ENCODE results near the gene COL4A1.
A peak's percentile ranks its signal among the peaks of the same experiment; 100 is the strongest.

The COL4A1 gene

DNA sequence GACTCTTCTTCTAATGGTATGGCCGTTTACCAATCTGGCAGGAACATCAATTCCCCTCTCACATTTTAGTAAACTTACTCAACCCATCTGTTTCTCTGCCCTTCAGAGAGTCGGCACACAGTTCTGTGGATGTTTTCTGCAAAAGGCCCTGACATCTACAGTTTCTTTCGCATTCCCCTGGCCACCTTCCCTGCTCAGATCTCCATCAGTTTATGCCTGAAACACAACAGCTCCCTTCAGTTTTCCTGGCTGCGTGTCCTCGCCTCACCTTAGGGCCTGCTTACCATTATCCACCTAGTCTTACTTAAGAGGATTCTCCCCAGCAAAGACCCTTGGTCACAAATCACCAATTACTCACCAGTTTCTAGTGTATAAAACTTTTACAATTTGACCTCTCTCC, 25.2 kb downstream of the COL4A1 start:
- no peaks in the 10 kb centered on the region for H3K9me3 ChIP-seq (ENCODE audit: control insufficient read depth in 2 of 2, low read length in 2 of 2)
- H3K4me3 ChIP-seq (ENCODE audit: low read length in 2 of 2), result peak overlapping the region in 1 of 2 donors; percentile 40
- H3K27ac ChIP-seq (ENCODE audit: low read length), result peak overlapping the region; percentile 13
- no peaks in the 10 kb centered on the region for H3K27me3 ChIP-seq (ENCODE audit: control insufficient read depth in 1 of 2, insufficient read depth in 2 of 2, low read length in 2 of 2)
- H3K4me1 ChIP-seq (ENCODE audit: control insufficient read depth, insufficient read depth, low read length), result peaks cover 56% of the 10 kb centered on the region
- H3K9ac ChIP-seq (ENCODE audit: low read length in 2 of 2), result no peak overlapping the region
- peaks cover 0 to 8% of the 10 kb centered on the region in 2 donors for H3K36me3 ChIP-seq (ENCODE audit: control insufficient read depth in 2 of 2, insufficient read depth in 2 of 2, low read length in 2 of 2)

DNA sequence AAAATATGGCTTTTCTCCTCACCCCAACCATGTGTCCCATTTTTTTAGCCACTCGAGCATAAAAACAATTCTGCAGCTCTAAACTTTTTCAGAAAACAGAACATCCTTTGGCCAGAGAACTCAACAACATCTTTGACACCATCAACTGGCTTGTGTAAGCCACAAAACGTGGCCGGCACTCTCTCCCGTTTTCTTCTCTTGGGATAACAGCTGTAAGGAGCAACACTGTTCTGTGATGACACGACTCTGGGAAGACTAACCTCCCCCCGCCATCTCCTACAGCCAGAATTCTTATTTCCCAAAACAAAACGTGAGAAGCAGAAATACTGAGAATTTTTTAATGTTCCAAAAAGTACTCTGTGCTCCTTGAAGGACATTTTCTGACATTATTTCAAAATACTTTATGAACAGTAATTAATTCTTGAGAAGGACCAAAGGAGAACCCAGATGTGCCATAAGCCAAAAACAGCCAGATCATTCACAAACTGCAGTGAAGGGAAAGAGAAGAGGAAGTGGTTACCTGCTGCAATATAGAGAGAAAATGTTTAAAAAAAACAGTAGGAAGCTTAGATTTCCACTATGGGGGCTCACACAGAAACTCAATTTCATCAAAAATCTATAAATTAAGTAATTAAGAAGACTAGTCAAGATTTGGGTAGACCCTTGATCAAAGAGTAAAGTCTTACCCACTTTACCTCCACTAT, 25.8 kb downstream of the COL4A1 start:
- Histone ChIP-seq H3K4me1 (ENCODE audit: control insufficient read depth, insufficient read depth, low read length) (peaks cover 54% of the 10 kb centered on the region), H3K27me3 (ENCODE audit: control insufficient read depth in 1 of 2, insufficient read depth in 2 of 2, low read length in 2 of 2) (no peaks in the 10 kb centered on the region), H3K9ac (ENCODE audit: low read length in 2 of 2) (no peak overlapping the region), H3K4me3 (ENCODE audit: low read length in 2 of 2) (no peak overlapping the region), H3K36me3 (ENCODE audit: control insufficient read depth in 2 of 2, insufficient read depth in 2 of 2, low read length in 2 of 2) (peaks cover 0 to 8% of the 10 kb centered on the region in 2 donors), H3K27ac (ENCODE audit: low read length) (peak overlapping the region; percentile 13), H3K9me3 (ENCODE audit: control insufficient read depth in 2 of 2, low read length in 2 of 2) (no peaks in the 10 kb centered on the region)

- Histone ChIP-seq H3K4me3 (ENCODE audit: low read length in 2 of 2) (no peak overlapping the region), H3K9me3 (ENCODE audit: control insufficient read depth in 2 of 2, low read length in 2 of 2) (no peaks in the 10 kb centered on the region), H3K27ac (ENCODE audit: low read length) (peak overlapping the region; percentile 13), H3K9ac (ENCODE audit: low read length in 2 of 2) (no peak overlapping the region), H3K36me3 (ENCODE audit: control insufficient read depth in 2 of 2, insufficient read depth in 2 of 2, low read length in 2 of 2) (peaks cover 0 to 7% of the 10 kb centered on the region in 2 donors), H3K27me3 (ENCODE audit: control insufficient read depth in 1 of 2, insufficient read depth in 2 of 2, low read length in 2 of 2) (no peaks in the 10 kb centered on the region), H3K4me1 (ENCODE audit: control insufficient read depth, insufficient read depth, low read length) (peaks cover 53% of the 10 kb centered on the region)
Observed at GRCh38 chr13:110280231-110280813, 26.6 kb downstream of the COL4A1 start.

DNA sequence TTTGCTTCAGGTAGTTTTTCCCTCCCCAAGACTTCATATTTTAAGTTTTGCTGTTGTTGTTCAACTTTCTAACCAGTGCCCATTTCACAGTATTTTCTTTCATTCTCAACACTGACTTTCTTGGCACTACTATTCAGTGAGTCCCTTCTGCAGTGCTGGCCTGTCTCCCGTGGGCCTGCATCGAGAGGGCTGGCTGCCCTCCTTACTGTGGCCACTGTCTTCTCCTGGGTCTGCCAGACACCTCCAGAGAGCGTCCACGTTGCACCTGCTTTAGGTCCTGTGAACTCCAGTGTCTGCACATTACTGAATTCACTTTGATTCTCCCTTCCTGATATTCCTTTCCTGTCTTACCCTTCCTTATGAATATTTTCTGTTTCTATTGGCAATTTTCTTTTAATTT, 27.3 kb downstream of the COL4A1 start:
- peaks cover 0 to 5% of the 10 kb centered on the region in 2 donors for H3K36me3 ChIP-seq (ENCODE audit: control insufficient read depth in 2 of 2, insufficient read depth in 2 of 2, low read length in 2 of 2)
- no peaks in the 10 kb centered on the region for H3K9me3 ChIP-seq (ENCODE audit: control insufficient read depth in 2 of 2, low read length in 2 of 2)
- no peak overlapping the region for H3K9ac ChIP-seq (ENCODE audit: low read length in 2 of 2)
- peak overlapping the region; percentile 13 for H3K27ac ChIP-seq (ENCODE audit: low read length)
- no peak overlapping the region for H3K4me3 ChIP-seq (ENCODE audit: low read length in 2 of 2)
- H3K27me3 ChIP-seq (ENCODE audit: control insufficient read depth in 1 of 2, insufficient read depth in 2 of 2, low read length in 2 of 2), result no peaks in the 10 kb centered on the region
- peaks cover 50% of the 10 kb centered on the region for H3K4me1 ChIP-seq (ENCODE audit: control insufficient read depth, insufficient read depth, low read length)

DNA sequence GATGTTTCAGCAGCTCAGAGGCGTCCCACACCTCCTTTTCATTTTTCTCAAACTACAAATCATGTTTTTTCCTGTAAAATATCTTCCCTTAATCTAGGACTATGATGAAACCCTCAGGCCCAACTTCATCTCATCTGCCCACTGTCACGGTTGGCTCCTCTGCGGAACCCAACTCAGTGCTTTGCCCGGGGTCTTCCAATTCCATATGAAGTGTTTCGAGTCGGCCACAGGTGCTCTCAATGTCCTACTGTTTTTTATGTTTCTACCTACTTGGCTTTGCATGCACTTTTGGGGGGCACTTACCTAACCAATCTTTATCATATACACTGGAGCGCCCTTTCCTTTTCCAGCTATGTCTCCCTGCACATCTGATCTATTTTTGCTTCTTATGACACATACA, 28.1 kb downstream of the COL4A1 start:
- H3K27ac ChIP-seq (ENCODE audit: low read length), result no peak overlapping the region
- H3K9me3 ChIP-seq (ENCODE audit: control insufficient read depth in 2 of 2, low read length in 2 of 2), result no peaks in the 10 kb centered on the region
- no peaks in the 10 kb centered on the region for H3K27me3 ChIP-seq (ENCODE audit: control insufficient read depth in 1 of 2, insufficient read depth in 2 of 2, low read length in 2 of 2)
- H3K9ac ChIP-seq (ENCODE audit: low read length in 2 of 2), result no peak overlapping the region
- H3K4me1 ChIP-seq (ENCODE audit: control insufficient read depth, insufficient read depth, low read length), result peaks cover 42% of the 10 kb centered on the region
- no peak overlapping the region for H3K4me3 ChIP-seq (ENCODE audit: low read length in 2 of 2)
- H3K36me3 ChIP-seq (ENCODE audit: control insufficient read depth in 2 of 2, insufficient read depth in 2 of 2, low read length in 2 of 2), result peaks cover 0 to 5% of the 10 kb centered on the region in 2 donors

GRCh38 chr13:110277357-110277975, 29.5 kb downstream of the COL4A1 start:
- no peak overlapping the region for H3K27ac ChIP-seq (ENCODE audit: low read length)

GRCh38 chr13:110276553-110276950, 30.4 kb downstream of the COL4A1 start:
- no peak overlapping the region for H3K9ac ChIP-seq (ENCODE audit: low read length in 2 of 2)
- H3K4me1 ChIP-seq (ENCODE audit: control insufficient read depth, insufficient read depth, low read length), result peaks cover 24% of the 10 kb centered on the region
- H3K27ac ChIP-seq (ENCODE audit: low read length), result peak overlapping the region; percentile 0
- H3K27me3 ChIP-seq (ENCODE audit: control insufficient read depth in 1 of 2, insufficient read depth in 2 of 2, low read length in 2 of 2), result no peaks in the 10 kb centered on the region
- H3K4me3 ChIP-seq (ENCODE audit: low read length in 2 of 2), result no peak overlapping the region
- H3K36me3 ChIP-seq (ENCODE audit: control insufficient read depth in 2 of 2, insufficient read depth in 2 of 2, low read length in 2 of 2), result peaks cover 2 to 8% of the 10 kb centered on the region in 2 donors
- H3K9me3 ChIP-seq (ENCODE audit: control insufficient read depth in 2 of 2, low read length in 2 of 2), result no peaks in the 10 kb centered on the region

More at GRCh38 chr13:110277357-110277975, 29.5 kb downstream of the COL4A1 start:
- Histone ChIP-seq H3K9me3 (ENCODE audit: control insufficient read depth in 2 of 2, low read length in 2 of 2) (no peaks in the 10 kb centered on the region), H3K27me3 (ENCODE audit: control insufficient read depth in 1 of 2, insufficient read depth in 2 of 2, low read length in 2 of 2) (no peaks in the 10 kb centered on the region), H3K36me3 (ENCODE audit: control insufficient read depth in 2 of 2, insufficient read depth in 2 of 2, low read length in 2 of 2) (peaks cover 0 to 10% of the 10 kb centered on the region in 2 donors), H3K4me1 (ENCODE audit: control insufficient read depth, insufficient read depth, low read length) (peaks cover 32% of the 10 kb centered on the region), H3K4me3 (ENCODE audit: low read length in 2 of 2) (no peak overlapping the region), H3K9ac (ENCODE audit: low read length in 2 of 2) (no peak overlapping the region)

- H3K9ac ChIP-seq (ENCODE audit: low read length in 2 of 2), result no peak overlapping the region
- H3K4me3 ChIP-seq (ENCODE audit: low read length in 2 of 2), result peak overlapping the region in 1 of 2 donors; percentile 15
- peaks cover 25% of the 10 kb centered on the region for H3K4me1 ChIP-seq (ENCODE audit: control insufficient read depth, insufficient read depth, low read length)
- no peaks in the 10 kb centered on the region for H3K27me3 ChIP-seq (ENCODE audit: control insufficient read depth in 1 of 2, insufficient read depth in 2 of 2, low read length in 2 of 2)
- peak overlapping the region; percentile 11 for H3K27ac ChIP-seq (ENCODE audit: low read length)
- peaks cover 2 to 8% of the 10 kb centered on the region in 2 donors for H3K36me3 ChIP-seq (ENCODE audit: control insufficient read depth in 2 of 2, insufficient read depth in 2 of 2, low read length in 2 of 2)
- H3K9me3 ChIP-seq (ENCODE audit: control insufficient read depth in 2 of 2, low read length in 2 of 2), result no peaks in the 10 kb centered on the region
Observed at GRCh38 chr13:110275931-110276552, 30.9 kb downstream of the COL4A1 start.

- H3K9ac ChIP-seq (ENCODE audit: low read length in 2 of 2), result no peak overlapping the region
- peaks cover 32% of the 10 kb centered on the region for H3K4me1 ChIP-seq (ENCODE audit: control insufficient read depth, insufficient read depth, low read length)
- H3K9me3 ChIP-seq (ENCODE audit: control insufficient read depth in 2 of 2, low read length in 2 of 2), result no peaks in the 10 kb centered on the region
- no peaks in the 10 kb centered on the region for H3K27me3 ChIP-seq (ENCODE audit: control insufficient read depth in 1 of 2, insufficient read depth in 2 of 2, low read length in 2 of 2)
- no peak overlapping the region for H3K27ac ChIP-seq (ENCODE audit: low read length)
- H3K36me3 ChIP-seq (ENCODE audit: control insufficient read depth in 2 of 2, insufficient read depth in 2 of 2, low read length in 2 of 2), result peaks cover 2 to 8% of the 10 kb centered on the region in 2 donors
- H3K4me3 ChIP-seq (ENCODE audit: low read length in 2 of 2), result no peak overlapping the region
Observed at GRCh38 chr13:110274687-110275086, 32.3 kb downstream of the COL4A1 start.

DNA sequence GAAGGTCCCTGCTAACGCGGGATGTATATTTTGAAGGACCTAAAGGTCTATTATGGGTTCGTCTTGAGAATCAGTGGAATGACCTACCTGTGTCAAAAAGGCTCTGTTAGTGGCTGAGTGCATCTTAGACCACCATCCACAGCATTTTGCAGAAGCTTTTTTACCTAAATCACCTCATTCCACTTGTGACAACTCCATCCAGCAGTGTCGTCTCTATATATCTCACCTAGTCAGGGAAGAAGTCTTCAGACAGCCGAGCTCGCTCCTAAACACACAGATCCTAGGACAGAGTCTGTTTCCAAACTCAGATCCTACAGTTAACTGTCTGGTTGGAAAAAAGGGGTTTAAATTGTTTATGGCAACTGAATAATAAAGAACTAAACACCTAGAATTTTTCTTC, 33.7 kb downstream of the COL4A1 start:
- peaks cover 2 to 8% of the 10 kb centered on the region in 2 donors for H3K36me3 ChIP-seq (ENCODE audit: control insufficient read depth in 2 of 2, insufficient read depth in 2 of 2, low read length in 2 of 2)
- H3K27ac ChIP-seq (ENCODE audit: low read length), result no peak overlapping the region
- no peaks in the 10 kb centered on the region for H3K9me3 ChIP-seq (ENCODE audit: control insufficient read depth in 2 of 2, low read length in 2 of 2)
- H3K4me1 ChIP-seq (ENCODE audit: control insufficient read depth, insufficient read depth, low read length), result peaks cover 38% of the 10 kb centered on the region
- no peaks in the 10 kb centered on the region for H3K27me3 ChIP-seq (ENCODE audit: control insufficient read depth in 1 of 2, insufficient read depth in 2 of 2, low read length in 2 of 2)
- no peak overlapping the region for H3K4me3 ChIP-seq (ENCODE audit: low read length in 2 of 2)
- no peak overlapping the region for H3K9ac ChIP-seq (ENCODE audit: low read length in 2 of 2)
